Measurements from ENCODE around the gene CENPQ.

CENPQ gene

DNA sequence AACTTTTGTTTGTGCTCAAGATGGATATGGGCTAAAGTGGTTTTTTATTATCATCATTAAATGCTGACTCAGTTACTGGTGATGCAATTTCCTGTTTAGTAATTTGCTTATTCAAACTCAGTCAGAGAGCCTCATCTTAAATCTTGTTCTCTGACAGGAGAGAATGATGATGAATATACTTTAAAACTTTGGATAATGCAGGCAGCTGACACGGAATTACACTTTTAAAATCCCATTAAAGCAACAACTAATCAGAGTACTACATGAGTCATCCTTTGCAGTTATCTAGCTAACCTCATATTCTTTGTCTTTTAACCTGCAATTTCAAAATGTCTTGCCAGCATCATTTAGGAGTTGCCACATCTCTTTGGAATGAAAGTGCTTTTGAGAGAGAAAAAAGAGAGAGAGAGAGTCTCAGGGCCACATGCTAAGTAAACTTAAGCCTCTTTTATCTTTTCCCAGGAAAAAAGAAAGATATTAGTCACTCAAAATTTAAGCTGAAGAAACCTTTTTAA lies 78.1 kb downstream of the CENPQ start:
- DNase-seq (ENCODE audit: low read depth in 3 of 3), result no peak

- DNase-seq (ENCODE audit: low read depth in 3 of 3), result no peak
These were observed 78.8 kb downstream of the CENPQ start for GRCh38 chr6:49541936-49542335.
